Measurements from ENCODE around the gene COL5A1. TPM values are rescaled to one million over a fixed set of nuclear protein-coding genes. Genes with fewer than 3 reads are reported as not detected.

COL5A1 gene
- polyA plus RNA-seq, 1 donor (not counting 4 experiments of a cell fraction or from before 2014, with no cell fraction given), result 3.1 TPM

DNA sequence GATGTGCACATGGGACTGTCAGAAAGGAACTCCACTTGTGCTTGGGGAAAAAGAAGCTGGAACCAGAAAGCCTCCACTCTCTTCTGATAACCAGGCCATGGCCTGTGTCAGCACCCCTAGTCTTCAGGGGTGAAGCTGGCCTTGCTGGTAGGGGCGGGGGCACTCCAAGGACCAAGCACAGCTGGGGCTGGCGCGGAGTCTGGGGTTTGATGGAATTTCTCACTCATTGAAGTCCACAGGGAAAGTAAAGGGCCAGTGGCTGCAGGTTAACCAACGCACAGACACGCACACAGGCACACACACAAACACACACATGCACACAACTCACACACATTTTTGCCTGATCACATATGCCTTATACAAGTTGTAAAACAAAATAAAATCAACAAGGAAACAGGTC is 1.6 kb upstream of the COL5A1 start:
- peaks cover 6% of the 10 kb centered on the region for H3K27me3 ChIP-seq (ENCODE audit: control insufficient read depth, extremely low read depth, insufficient read depth, low read length)
- no peak for FAIRE-seq

DNA sequence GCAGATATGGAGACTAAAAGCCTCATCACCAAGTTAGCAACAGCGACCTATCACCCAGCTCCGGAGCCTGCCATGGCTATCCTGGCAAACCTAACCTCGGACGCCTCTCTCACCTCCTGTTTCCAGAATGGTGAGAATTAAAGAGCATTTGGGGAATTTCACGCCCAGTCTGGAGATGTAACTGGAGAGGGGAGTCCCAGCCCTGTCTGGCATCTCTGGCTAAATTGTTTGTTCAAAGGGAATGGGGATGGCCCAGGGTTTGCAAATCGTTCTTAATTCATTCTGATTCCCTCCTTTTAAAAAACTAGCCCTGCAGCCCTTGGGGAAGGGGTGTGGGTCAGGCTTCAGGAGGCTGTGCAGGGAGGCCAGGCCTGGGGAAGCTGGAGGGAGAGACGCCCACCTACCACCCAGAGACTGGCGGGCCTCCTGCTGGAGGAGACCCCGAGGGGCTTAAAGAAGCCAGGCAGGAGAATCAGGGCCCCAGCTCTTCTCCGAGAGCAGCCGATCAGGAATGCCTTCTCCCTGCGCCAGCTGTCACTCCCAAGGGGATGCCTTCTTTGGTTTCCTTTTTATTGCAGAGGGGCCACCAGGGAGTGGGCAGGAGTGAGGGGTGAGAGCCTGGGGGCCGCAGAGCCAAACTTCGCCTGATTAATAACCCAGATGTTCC is 964 bp upstream of the COL5A1 start:
- H3K27me3 ChIP-seq (ENCODE audit: control insufficient read depth, extremely low read depth, insufficient read depth, low read length), result peaks cover 6% of the 10 kb centered on the region
- TF ChIP-seq, protein P1, sequence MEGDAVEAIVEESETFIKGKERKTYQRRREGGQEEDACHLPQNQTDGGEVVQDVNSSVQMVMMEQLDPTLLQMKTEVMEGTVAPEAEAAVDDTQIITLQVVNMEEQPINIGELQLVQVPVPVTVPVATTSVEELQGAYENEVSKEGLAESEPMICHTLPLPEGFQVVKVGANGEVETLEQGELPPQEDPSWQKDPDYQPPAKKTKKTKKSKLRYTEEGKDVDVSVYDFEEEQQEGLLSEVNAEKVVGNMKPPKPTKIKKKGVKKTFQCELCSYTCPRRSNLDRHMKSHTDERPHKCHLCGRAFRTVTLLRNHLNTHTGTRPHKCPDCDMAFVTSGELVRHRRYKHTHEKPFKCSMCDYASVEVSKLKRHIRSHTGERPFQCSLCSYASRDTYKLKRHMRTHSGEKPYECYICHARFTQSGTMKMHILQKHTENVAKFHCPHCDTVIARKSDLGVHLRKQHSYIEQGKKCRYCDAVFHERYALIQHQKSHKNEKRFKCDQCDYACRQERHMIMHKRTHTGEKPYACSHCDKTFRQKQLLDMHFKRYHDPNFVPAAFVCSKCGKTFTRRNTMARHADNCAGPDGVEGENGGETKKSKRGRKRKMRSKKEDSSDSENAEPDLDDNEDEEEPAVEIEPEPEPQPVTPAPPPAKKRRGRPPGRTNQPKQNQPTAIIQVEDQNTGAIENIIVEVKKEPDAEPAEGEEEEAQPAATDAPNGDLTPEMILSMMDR (optimal IDR thresholded peaks at IDR 0.05 in 1 of 3, IDR thresholded peaks at IDR 0.05 in 1 of 3, conservative IDR thresholded peaks at IDR 0.05 in 1 of 3; ENCODE audit: extremely low read depth in 1 of 3, insufficient read depth in 2 of 3, low read length in 3 of 3), result no peak
- no peak for TF ChIP-seq EZH2 (IDR thresholded peaks at IDR 0.05; ENCODE audit: low read length)
- peaks cover 27% of the 10 kb centered on the region for H3K4me1 ChIP-seq (ENCODE audit: control insufficient read depth, extremely low read depth, insufficient read depth, low read length)
- H3K9me1 ChIP-seq (ENCODE audit: control insufficient read depth, extremely low read depth, insufficient read depth, low read length), result no peaks in the 10 kb centered on the region
- no peaks in the 10 kb centered on the region for H4K20me1 ChIP-seq (ENCODE audit: control insufficient read depth, extremely low read depth, insufficient read depth, low read length)
- no peaks in the 10 kb centered on the region for H3K36me3 ChIP-seq (ENCODE audit: control insufficient read depth in 2 of 2, extremely low read depth in 1 of 2, insufficient read depth in 2 of 2, low read length in 2 of 2)
- dilution Hi-C loops (cut with MboI; ENCODE audit: extremely low pct_ligation_motif_present, low sequenced_read_pairs), result no loop called here
- peak overlapping the region; percentile 87 for H3K4me2 ChIP-seq (ENCODE audit: control insufficient read depth, extremely low read depth, insufficient read depth, low read depth, low read length)
- DNase-seq (ENCODE audit: low read depth, low spot score), result no peak
- H3K27ac ChIP-seq (ENCODE audit: control insufficient read depth, insufficient read depth, low read length), result no peak overlapping the region
- H3K9me3 ChIP-seq (ENCODE audit: control insufficient read depth, low read depth, low read length), result no peaks in the 10 kb centered on the region
- FAIRE-seq, result no peak
- H3K9ac ChIP-seq (ENCODE audit: control insufficient read depth, extremely low read depth, insufficient read depth, low read length), result peak overlapping the region; percentile 52
- H2AFZ ChIP-seq (ENCODE audit: control insufficient read depth, low read length), result peak overlapping the region; percentile 37
- peak overlapping the region in 2 of 3 experiments; percentile 59 to 75 for H3K4me3 ChIP-seq (ENCODE audit: control insufficient read depth in 2 of 3, extremely low read depth in 1 of 3, insufficient read depth in 2 of 3, low read depth in 1 of 3, low read length in 3 of 3)
- H3K79me2 ChIP-seq (ENCODE audit: control insufficient read depth, insufficient read depth, low read length), result peaks cover 4% of the 10 kb centered on the region

More for the DNA sequence above, 1.6 kb upstream of the COL5A1 start:
- Histone ChIP-seq H3K4me1 (ENCODE audit: control insufficient read depth, extremely low read depth, insufficient read depth, low read length) (peaks cover 22% of the 10 kb centered on the region), H3K9me1 (ENCODE audit: control insufficient read depth, extremely low read depth, insufficient read depth, low read length) (no peaks in the 10 kb centered on the region), H3K9me3 (ENCODE audit: control insufficient read depth, low read depth, low read length) (no peaks in the 10 kb centered on the region), H3K9ac (ENCODE audit: control insufficient read depth, extremely low read depth, insufficient read depth, low read length) (no peak overlapping the region), H3K4me2 (ENCODE audit: control insufficient read depth, extremely low read depth, insufficient read depth, low read depth, low read length) (no peak overlapping the region), H3K4me3 (ENCODE audit: control insufficient read depth in 2 of 3, extremely low read depth in 1 of 3, insufficient read depth in 2 of 3, low read depth in 1 of 3, low read length in 3 of 3) (no peak overlapping the region), H3K27ac (ENCODE audit: control insufficient read depth, insufficient read depth, low read length) (no peak overlapping the region), H4K20me1 (ENCODE audit: control insufficient read depth, extremely low read depth, insufficient read depth, low read length) (no peaks in the 10 kb centered on the region), H3K79me2 (ENCODE audit: control insufficient read depth, insufficient read depth, low read length) (peaks cover 4% of the 10 kb centered on the region), H2AFZ (ENCODE audit: control insufficient read depth, low read length) (no peak overlapping the region), H3K36me3 (ENCODE audit: control insufficient read depth in 2 of 2, extremely low read depth in 1 of 2, insufficient read depth in 2 of 2, low read length in 2 of 2) (no peaks in the 10 kb centered on the region)
- no peak for DNase-seq (ENCODE audit: low read depth, low spot score)
- no peak for TF ChIP-seq EZH2 (IDR thresholded peaks at IDR 0.05; ENCODE audit: low read length)
- TF ChIP-seq, protein P1 (optimal IDR thresholded peaks at IDR 0.05 in 1 of 3, IDR thresholded peaks at IDR 0.05 in 1 of 3, conservative IDR thresholded peaks at IDR 0.05 in 1 of 3; ENCODE audit: extremely low read depth in 1 of 3, insufficient read depth in 2 of 3, low read length in 3 of 3), result no peak
- dilution Hi-C loops (cut with MboI; ENCODE audit: extremely low pct_ligation_motif_present, low sequenced_read_pairs), result no loop called here
